Muscle of leg (tissue), 11 donors: ENCODE measurements around the gene SLC6A4. TPM values are rescaled to one million over a fixed set of nuclear protein-coding genes. Genes with fewer than 3 reads are reported as not detected.
"Not testable (repeated sequence)": the region's sequence is repeated elsewhere in the genome, so short reads cannot be mapped to it uniquely, and the experiment has no call there.

Experiments used
- DNase-seq: peaks from one replicate; pipeline ENCODE4 v3.0.0; 2013
- H3K27ac ChIP-seq: one replicate; pipeline ENCODE4 v1.5.1; 2013; ENCODE audit warnings: mild to moderate bottlenecking, low read length, control low read depth
- H3K27me3 ChIP-seq: one replicate; pipeline ENCODE4 v1.6.1; 2013; ENCODE audit warnings: low read length; ENCODE audit not compliant: control insufficient read depth, insufficient read depth
- H3K36me3 ChIP-seq: one replicate; pipeline ENCODE4 v1.6.1; 2013; ENCODE audit warnings: low read length; ENCODE audit not compliant: control insufficient read depth, insufficient read depth
- H3K4me1 ChIP-seq: one replicate; pipeline ENCODE4 v1.6.1; 2013; ENCODE audit warnings: low read length; ENCODE audit not compliant: control insufficient read depth, insufficient read depth
- H3K4me3 ChIP-seq: one replicate; pipeline ENCODE4 v1.5.1; 2013; ENCODE audit warnings: low read length, control low read depth
- H3K9me3 ChIP-seq: replicated peaks from 2 replicates; pipeline ENCODE4 v1.6.1; 2013; ENCODE audit warnings: low read depth, low read length; ENCODE audit not compliant: control insufficient read depth
- WGBS: methylation state at CpG from one replicate; pipeline ENCODE4 v1.1.5; 2013; ENCODE audit warnings: missing lambda C conversion rate; ENCODE audit not compliant: insufficient coverage; 5-methylcytosine and 5-hydroxymethylcytosine counted together
- polyA plus RNA-seq, 8 donors: library from polyadenylated mRNA; unstranded; fragments of 120-200 nt; gene quantifications; one replicate each; pipeline versions ENCODE4 v1.2.1 to v1.2.3, GENCODE V29; 2013; ENCODE audit warnings: inconsistent platforms in 1 of 8, low replicate concordance in 1 of 8; ENCODE audit not compliant: insufficient read length in 8 of 8, insufficient read depth in 1 of 8
- total RNA-seq: library from RNA; stranded (reverse); fragments of 120-200 nt; gene quantifications from one replicate; pipeline ENCODE4 v1.2.4, GENCODE V29; 2013

Gene SLC6A4
- total and polyA plus RNA-seq, 9 donors, result 0.09 to 1.5 (median 0.13) TPM

GRCh38 chr17:30210901-30211300 is 24.6 kb downstream of the SLC6A4 start:
- no peaks in the 10 kb centered on the region for H3K36me3 ChIP-seq
- no peak overlapping the region for H3K4me3 ChIP-seq
- H3K9me3 ChIP-seq, result no peaks in the 10 kb centered on the region
- peaks cover 2% of the 10 kb centered on the region for H3K27me3 ChIP-seq
- WGBS, result 45% methylated on average over 3 of the region's 10 CpGs
- H3K27ac ChIP-seq, result no peak overlapping the region
- no peak for DNase-seq
- H3K4me1 ChIP-seq, result no peaks in the 10 kb centered on the region

- no peaks in the 10 kb centered on the region for H3K4me1 ChIP-seq
- H3K27me3 ChIP-seq, result peaks cover 3% of the 10 kb centered on the region
- no peak for DNase-seq
- no peak overlapping the region for H3K27ac ChIP-seq
- H3K4me3 ChIP-seq, result no peak overlapping the region
- 67% methylated on average over 11 of the region's 11 CpGs for WGBS
- no peaks in the 10 kb centered on the region for H3K9me3 ChIP-seq
- no peaks in the 10 kb centered on the region for H3K36me3 ChIP-seq
Observed at GRCh38 chr17:30210366-30210765, 25.1 kb downstream of the SLC6A4 start.

GRCh38 chr17:30209930-30210329 is 25.6 kb downstream of the SLC6A4 start:
- no peak for DNase-seq
- Histone ChIP-seq H3K36me3 (no peaks in the 10 kb centered on the region), H3K27ac (no peak overlapping the region), H3K9me3 (no peaks in the 10 kb centered on the region), H3K4me3 (no peak overlapping the region), H3K4me1 (no peaks in the 10 kb centered on the region), H3K27me3 (peaks cover 3% of the 10 kb centered on the region)
- WGBS, result 85% methylated on average over 5 of the region's 7 CpGs

GRCh38 chr17:30208214-30208613 is 27.3 kb downstream of the SLC6A4 start:
- DNase-seq, result no peak
- H3K36me3 ChIP-seq, result no peaks in the 10 kb centered on the region
- H3K9me3 ChIP-seq, result no peaks in the 10 kb centered on the region
- no peak overlapping the region for H3K27ac ChIP-seq
- no CpG with 5 or more reads among the region's 3 CpGs for WGBS
- H3K27me3 ChIP-seq, result peaks cover 3% of the 10 kb centered on the region
- H3K4me3 ChIP-seq, result no peak overlapping the region
- no peaks in the 10 kb centered on the region for H3K4me1 ChIP-seq

GRCh38 chr17:30207655-30208054 is 27.8 kb downstream of the SLC6A4 start:
- no peak overlapping the region for H3K4me3 ChIP-seq
- peaks cover 3% of the 10 kb centered on the region for H3K27me3 ChIP-seq
- H3K36me3 ChIP-seq, result no peaks in the 10 kb centered on the region
- no peaks in the 10 kb centered on the region for H3K4me1 ChIP-seq
- H3K9me3 ChIP-seq, result no peaks in the 10 kb centered on the region
- no peak overlapping the region for H3K27ac ChIP-seq
- DNase-seq, result no peak
- WGBS, result 72% methylated on average over 6 of the region's 9 CpGs

- peaks cover 3% of the 10 kb centered on the region for H3K27me3 ChIP-seq
- no peak overlapping the region for H3K4me3 ChIP-seq
- H3K27ac ChIP-seq, result no peak overlapping the region
- H3K36me3 ChIP-seq, result no peaks in the 10 kb centered on the region
- 21% methylated on average over 2 of the region's 6 CpGs for WGBS
- DNase-seq, result no peak
- H3K9me3 ChIP-seq, result no peaks in the 10 kb centered on the region
- H3K4me1 ChIP-seq, result no peaks in the 10 kb centered on the region
Observed at GRCh38 chr17:30203471-30203981, 32.0 kb downstream of the SLC6A4 start.

- not testable (repeated sequence) for H3K27ac ChIP-seq, H3K9me3 ChIP-seq, H3K36me3 ChIP-seq, H3K4me1 ChIP-seq, H3K27me3 ChIP-seq, DNase-seq, H3K4me3 ChIP-seq
- WGBS, result 95% methylated on average over 8 of the region's 9 CpGs
Observed at GRCh38 chr17:30200656-30201055, 34.8 kb downstream of the SLC6A4 start.

- WGBS, result 77% methylated on average over 6 of the region's 10 CpGs
Observed at GRCh38 chr17:30200106-30200505, 35.4 kb downstream of the SLC6A4 start.

GRCh38 chr17:30199600-30199999 is 35.9 kb downstream of the SLC6A4 start:
- H3K4me3 ChIP-seq, result no peak overlapping the region
- no peak overlapping the region for H3K27ac ChIP-seq
- no peaks in the 10 kb centered on the region for H3K9me3 ChIP-seq
- H3K4me1 ChIP-seq, result no peaks in the 10 kb centered on the region
- no peak for DNase-seq
- WGBS, result 59% methylated on average over 2 of the region's 5 CpGs
- H3K27me3 ChIP-seq, result no peaks in the 10 kb centered on the region
- H3K36me3 ChIP-seq, result no peaks in the 10 kb centered on the region

More at GRCh38 chr17:30200106-30200505, 35.4 kb downstream of the SLC6A4 start:
- Histone ChIP-seq H3K9me3 (no peaks in the 10 kb centered on the region), H3K4me3 (no peak overlapping the region), H3K36me3 (no peaks in the 10 kb centered on the region), H3K4me1 (no peaks in the 10 kb centered on the region), H3K27ac (no peak overlapping the region), H3K27me3 (no peaks in the 10 kb centered on the region)
- no peak for DNase-seq

GRCh38 chr17:30197416-30197815 is 38.1 kb downstream of the SLC6A4 start:
- DNase-seq, result no peak
- H3K27ac ChIP-seq, result no peak overlapping the region
- no peaks in the 10 kb centered on the region for H3K36me3 ChIP-seq
- H3K9me3 ChIP-seq, result no peaks in the 10 kb centered on the region
- no peaks in the 10 kb centered on the region for H3K4me1 ChIP-seq
- H3K4me3 ChIP-seq, result no peak overlapping the region
- 89% methylated on average over 4 of the region's 4 CpGs for WGBS
- H3K27me3 ChIP-seq, result no peaks in the 10 kb centered on the region

GRCh38 chr17:30196504-30196903 is 39.0 kb downstream of the SLC6A4 start:
- Histone ChIP-seq H3K4me3 (no peak overlapping the region), H3K4me1 (no peaks in the 10 kb centered on the region), H3K27ac (no peak overlapping the region), H3K27me3 (no peaks in the 10 kb centered on the region), H3K9me3 (no peaks in the 10 kb centered on the region), H3K36me3 (no peaks in the 10 kb centered on the region)
- 40% methylated on average over 1 of the region's 3 CpGs for WGBS
- no peak for DNase-seq
